ENCODE data around the gene SF3B3.

- TF ChIP-seq, protein P1, sequence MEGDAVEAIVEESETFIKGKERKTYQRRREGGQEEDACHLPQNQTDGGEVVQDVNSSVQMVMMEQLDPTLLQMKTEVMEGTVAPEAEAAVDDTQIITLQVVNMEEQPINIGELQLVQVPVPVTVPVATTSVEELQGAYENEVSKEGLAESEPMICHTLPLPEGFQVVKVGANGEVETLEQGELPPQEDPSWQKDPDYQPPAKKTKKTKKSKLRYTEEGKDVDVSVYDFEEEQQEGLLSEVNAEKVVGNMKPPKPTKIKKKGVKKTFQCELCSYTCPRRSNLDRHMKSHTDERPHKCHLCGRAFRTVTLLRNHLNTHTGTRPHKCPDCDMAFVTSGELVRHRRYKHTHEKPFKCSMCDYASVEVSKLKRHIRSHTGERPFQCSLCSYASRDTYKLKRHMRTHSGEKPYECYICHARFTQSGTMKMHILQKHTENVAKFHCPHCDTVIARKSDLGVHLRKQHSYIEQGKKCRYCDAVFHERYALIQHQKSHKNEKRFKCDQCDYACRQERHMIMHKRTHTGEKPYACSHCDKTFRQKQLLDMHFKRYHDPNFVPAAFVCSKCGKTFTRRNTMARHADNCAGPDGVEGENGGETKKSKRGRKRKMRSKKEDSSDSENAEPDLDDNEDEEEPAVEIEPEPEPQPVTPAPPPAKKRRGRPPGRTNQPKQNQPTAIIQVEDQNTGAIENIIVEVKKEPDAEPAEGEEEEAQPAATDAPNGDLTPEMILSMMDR (IDR thresholded peaks at IDR 0.05): no peak
- TF ChIP-seq EZH2 (IDR thresholded peaks at IDR 0.05): no peak
Observed at GRCh38 chr16:70476272-70477020, 47.2 kb upstream of the SF3B3 start.
